ENCODE measurements around the gene ZNF223. TPM values are rescaled to one million over a fixed set of nuclear protein-coding genes. Genes with fewer than 3 reads are reported as not detected.

ZNF223 gene
- total and polyA plus RNA-seq, 10 of the 15 experiments (the other 5 are each of a cell fraction or from before 2014, with no cell fraction given): 0.05 to 3.7 (median 0.14) TPM; not detected in 4

- H3K27ac ChIP-seq (ENCODE audit: control insufficient read depth, insufficient read depth): no peak overlapping the region
- POLR2A ChIA-PET: no interaction called here
- no TSS peak for BruUV-seq (replicated peaks)
- in situ Hi-C loops (cut with MboI) (no loop called here), intact Hi-C loops (cut with micrococcal nuclease; ENCODE audit: unreplicated experiment) (loop anchor here (10.0 kb wide), 1 partner anchor 157 kb away; the partner anchor contains the start of gene ZNF45)
- ATAC-seq (no peak), FAIRE-seq (no peak), DNase-seq (ENCODE audit: low read depth, low spot score) (no peak)
- H3K36me3 ChIP-seq (ENCODE audit: control insufficient read depth in 2 of 2, insufficient read depth in 2 of 2, low read length in 1 of 2): peaks cover 0 to 6% of the 10 kb centered on the region in 2 experiments; a peak in 1 of 4 replicates
- no peak overlapping the region for H3K9ac ChIP-seq (ENCODE audit: control insufficient read depth, insufficient read depth, low read length)
- CTCF ChIA-PET: interaction anchor here (0.7 kb wide), 1 partner anchor 10 kb away, joined by 3 read pairs; no protein-coding TSS in a partner anchor
- no peak overlapping the region for H3K4me2 ChIP-seq (ENCODE audit: control insufficient read depth, insufficient read depth)
- no peaks in the 10 kb centered on the region for H3K4me1 ChIP-seq (ENCODE audit: control insufficient read depth, insufficient read depth, low read length)
- no peaks in the 10 kb centered on the region for H4K20me1 ChIP-seq (ENCODE audit: control insufficient read depth, insufficient read depth)
- SMC1A ChIA-PET (ENCODE audit: uncharacterized antibody, unreplicated experiment): no interaction called here
- WGBS (ENCODE audit: insufficient coverage, insufficient replicate concordance, low lambda C conversion rate, missing lambda C conversion rate): 64% methylated on average over 4 of the region's 4 CpGs
- no peaks in the 10 kb centered on the region for H3K27me3 ChIP-seq (replicated peaks in 1 of 2; ENCODE audit: control insufficient read depth in 2 of 2, insufficient read depth in 2 of 2, low read length in 1 of 2)
- H3K4me3 ChIP-seq: no peak overlapping the region
- no peaks in the 10 kb centered on the region; the same call in 2 of the 3 replicates for H3K9me3 ChIP-seq (replicated peaks; ENCODE audit: control insufficient read depth, insufficient read depth, low read length)
- peaks cover 20% of the 10 kb centered on the region for H3K79me2 ChIP-seq (ENCODE audit: control insufficient read depth, insufficient read depth, low read length)
- H2AFZ ChIP-seq (ENCODE audit: control insufficient read depth, low read depth, low read length): no peak overlapping the region
- RAD21 ChIA-PET (ENCODE audit: unreplicated experiment): no interaction called here
- no peak for TF ChIP-seq ZBTB40 (IDR thresholded peaks at IDR 0.05; ENCODE audit: borderline replicate concordance)
- no peak for TF ChIP-seq SMARCA5 (IDR thresholded peaks at IDR 0.05)
- no peak for TF ChIP-seq KAT2A (conservative IDR thresholded peaks at IDR 0.05; ENCODE audit: control insufficient read depth, low read depth, low read length)
- no peak for TF ChIP-seq BRCA1 (IDR thresholded peaks at IDR 0.05; ENCODE audit: low read depth, low read length)
- no peak for TF ChIP-seq ZNF687 (IDR thresholded peaks at IDR 0.05)
- no peak for TF ChIP-seq RCOR1 (conservative IDR thresholded peaks at IDR 0.05; ENCODE audit: low read depth, low read length)
- no peak for TF ChIP-seq USF2 (IDR thresholded peaks at IDR 0.05; ENCODE audit: borderline replicate concordance, low read depth, low read length)
- TF ChIP-seq PRDM15 (CRISPR knock-in tag; IDR thresholded peaks at IDR 0.05): no peak
- no peak for TF ChIP-seq JUNB (IDR thresholded peaks at IDR 0.05)
- TF ChIP-seq BCL11A (IDR thresholded peaks at IDR 0.05; ENCODE audit: low read depth, low read length): no peak
- TF ChIP-seq YY1 (IDR thresholded peaks at IDR 0.05; ENCODE audit: low read depth, low read length): no peak
- TF ChIP-seq HDAC2 (IDR thresholded peaks at IDR 0.05): no peak
- no peak for TF ChIP-seq STAT1 (conservative IDR thresholded peaks at IDR 0.05)
Measured at GRCh38 chr19:44092108-44092507, 40.3 kb downstream of the ZNF223 start.
